Spleen (tissue), 11 donors: ENCODE results near the gene GXYLT2. TPM values are rescaled to one million over a fixed set of nuclear protein-coding genes. Genes with fewer than 3 reads are reported as not detected.
A peak's percentile ranks its signal among the peaks of the same experiment; 100 is the strongest.

ENCODE experiments used
- DNase-seq: peaks from one replicate; pipeline ENCODE4 v3.0.0-alpha.2; 2020
- H3K27ac ChIP-seq, 8 donors: fragments of 200-600 bp; sonication (generic) in 7 of 8; 1 replicate in 4 of 8; 2 replicates in 4 of 8; pipeline versions ENCODE4 v1.5.0 to v1.8.0; 2016 to 2021; ENCODE audit warnings: inconsistent platforms in 4 of 8, mild to moderate bottlenecking in 4 of 8, moderate library complexity in 1 of 8
- H3K27me3 ChIP-seq, 7 donors: fragments of 200-600 bp; sonication (generic) in 6 of 7; replicated peaks in 1 of 7; 1 replicate in 4 of 7; 2 replicates in 3 of 7; pipeline versions ENCODE4 v1.5.0 to v1.8.0; 2016 to 2021; ENCODE audit warnings: inconsistent platforms in 3 of 7, mild to moderate bottlenecking in 1 of 7
- H3K36me3 ChIP-seq, 6 donors: fragments of 200-600 bp; sonication (generic) in 5 of 6; 1 replicate in 4 of 6; 2 replicates in 2 of 6; pipeline versions ENCODE4 v1.5.0 to v1.8.0; 2016 to 2021; ENCODE audit warnings: inconsistent platforms in 2 of 6
- H3K4me1 ChIP-seq, 6 donors: fragments of 200-600 bp; sonication (generic) in 5 of 6; 1 replicate in 3 of 6; 2 replicates in 3 of 6; pipeline versions ENCODE4 v1.5.0 to v1.8.0; 2016 to 2021; ENCODE audit warnings: inconsistent platforms in 3 of 6
- H3K4me3 ChIP-seq, 8 donors: fragments of 200-600 bp; sonication (generic) in 7 of 8; 1 replicate in 4 of 8; 2 replicates in 4 of 8; pipeline versions ENCODE4 v1.5.0 to v1.8.0; 2016 to 2021; ENCODE audit warnings: inconsistent platforms in 4 of 8, mild to moderate bottlenecking in 4 of 8, moderate library complexity in 2 of 8
- H3K9me3 ChIP-seq, 8 donors: fragments of 200-600 bp; sonication (generic) in 7 of 8; 1 replicate in 4 of 8; 2 replicates in 4 of 8; pipeline versions ENCODE4 v1.5.0 to v1.8.0; 2016 to 2021; ENCODE audit warnings: inconsistent platforms in 4 of 8
- POLR2A ChIP-seq, 3 donors: fragments of 450-650 bp; IDR thresholded peaks; one replicate each; pipeline ENCODE4 v1.5.1; 2017; ENCODE audit warnings: antibody characterized with exemption in 3 of 3, mild to moderate bottlenecking in 1 of 3
- POLR2AphosphoS5 ChIP-seq, 3 donors: sonication (generic); formaldehyde crosslinking; IDR thresholded peaks; one replicate each; pipeline ENCODE4 v1.5.1; 2017; ENCODE audit warnings: antibody characterized with exemption in 3 of 3
- WGBS, 5 donors: extraction: QIAGEN DNeasy Blood & Tissue Kit in 3 of 5; methylation state at CpG; one replicate each; pipeline versions ENCODE4 v1.1.5 to v1.1.7; 2013 to 2018; 5-methylcytosine and 5-hydroxymethylcytosine counted together
- intact Hi-C: fragments of 100-400 bp; cut with DNase I; formaldehyde crosslinking; loops from one replicate; pipeline ENCODE4 v1.15.0; 2023; ENCODE audit warnings: low total_unique reads
- polyA plus RNA-seq, 3 donors: library from polyadenylated mRNA; stranded (reverse); fragments of 200-250 nt; gene quantifications; one replicate each; pipeline ENCODE4 v1.2.1, GENCODE V29; 2013
- total RNA-seq, 7 donors: library from RNA; depleted of rRNA in 3 of 7; stranded (reverse); fragments of >200 nt in 3 of 7; fragmentation: NEBNext Ultra II Directional in 4 of 7; extraction: Animal tissue kit (Norgen Biotek cat#: 25700) in 4 of 7; gene quantifications; one replicate each; pipeline versions ENCODE4 v1.1.0 to v1.2.1, GENCODE V29; 2016 to 2021
- TF ChIP-seq, protein P1 (sequence below), 11 experiments: fragments of 200-600 bp in 7 of 11; fragments of 450-650 bp in 4 of 11; sonication (generic) in 4 of 11; IDR thresholded peaks in 8 of 11; conservative IDR thresholded peaks in 3 of 11; 1 replicate in 7 of 11; 2 replicates in 4 of 11; pipeline versions ENCODE4 v1.4.0 to v1.8.0; 2016 to 2021; ENCODE audit warnings: antibody characterized with exemption in 11 of 11, inconsistent platforms in 4 of 11, mild to moderate bottlenecking in 1 of 11
- donor health status: healthy with polysubstance abuse.
- donor health status: DM: no; HTN: no; CAD: no; lungs with moderate emphysema.
- donor health status: DM: no; HTN: no; CAD: no.
- donor health status: Bipolar disorder and iron deficiency.
- donor health status: healthy.
- donor health status: DM: no; HTN: no; CAD: no.
- donor health status: DM: yes; HTN: yes; CAD: no.

The GXYLT2 gene
- total and polyA plus RNA-seq, 10 donors = 0.26 to 4.6 (median 1.1) TPM

DNA sequence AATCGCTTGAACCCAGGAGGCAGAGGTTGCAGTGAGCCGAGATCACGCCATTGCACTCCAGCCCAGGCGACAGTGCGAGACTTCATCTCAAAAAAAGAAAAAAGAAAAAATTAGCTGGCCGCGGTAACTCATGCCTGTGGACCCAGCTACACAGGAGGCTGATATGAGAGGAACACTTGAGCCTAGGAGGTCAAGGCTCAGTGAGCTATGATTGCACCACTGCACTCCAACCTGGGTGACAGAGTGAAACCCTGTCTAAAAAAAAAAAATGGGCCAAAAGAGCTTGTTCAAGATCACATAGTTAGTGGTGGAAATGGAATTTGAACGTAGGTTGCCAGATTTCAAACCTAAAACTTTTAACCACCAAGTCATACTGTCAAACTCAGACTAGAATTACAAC lies 62.5 kb downstream of the GXYLT2 start:
- no peak overlapping the region for H3K27ac ChIP-seq
- H3K9me3 ChIP-seq = no peaks in the 10 kb centered on the region
- DNase-seq = no peak
- H3K27me3 ChIP-seq = no peaks in the 10 kb centered on the region
- TF ChIP-seq POLR2AphosphoS5 (IDR thresholded peaks at IDR 0.05) (no peak), POLR2A (IDR thresholded peaks at IDR 0.05) (no peak)
- TF ChIP-seq, protein P1, sequence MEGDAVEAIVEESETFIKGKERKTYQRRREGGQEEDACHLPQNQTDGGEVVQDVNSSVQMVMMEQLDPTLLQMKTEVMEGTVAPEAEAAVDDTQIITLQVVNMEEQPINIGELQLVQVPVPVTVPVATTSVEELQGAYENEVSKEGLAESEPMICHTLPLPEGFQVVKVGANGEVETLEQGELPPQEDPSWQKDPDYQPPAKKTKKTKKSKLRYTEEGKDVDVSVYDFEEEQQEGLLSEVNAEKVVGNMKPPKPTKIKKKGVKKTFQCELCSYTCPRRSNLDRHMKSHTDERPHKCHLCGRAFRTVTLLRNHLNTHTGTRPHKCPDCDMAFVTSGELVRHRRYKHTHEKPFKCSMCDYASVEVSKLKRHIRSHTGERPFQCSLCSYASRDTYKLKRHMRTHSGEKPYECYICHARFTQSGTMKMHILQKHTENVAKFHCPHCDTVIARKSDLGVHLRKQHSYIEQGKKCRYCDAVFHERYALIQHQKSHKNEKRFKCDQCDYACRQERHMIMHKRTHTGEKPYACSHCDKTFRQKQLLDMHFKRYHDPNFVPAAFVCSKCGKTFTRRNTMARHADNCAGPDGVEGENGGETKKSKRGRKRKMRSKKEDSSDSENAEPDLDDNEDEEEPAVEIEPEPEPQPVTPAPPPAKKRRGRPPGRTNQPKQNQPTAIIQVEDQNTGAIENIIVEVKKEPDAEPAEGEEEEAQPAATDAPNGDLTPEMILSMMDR (IDR thresholded peaks at IDR 0.05 in 8 of 11, conservative IDR thresholded peaks at IDR 0.05 in 3 of 11) = no peak
- WGBS, 5 donors = 77 to 93% (median 86%) methylated on average over 8 of the region's 8 CpGs
- H3K4me1 ChIP-seq = peaks cover 0 to 3% (median 0%) of the 10 kb centered on the region in 6 donors
- intact Hi-C loops = no loop called here
- H3K4me3 ChIP-seq = no peak overlapping the region
- H3K36me3 ChIP-seq = no peaks in the 10 kb centered on the region

- TF ChIP-seq POLR2A (IDR thresholded peaks at IDR 0.05) = no peak
- TF ChIP-seq, protein P1 (IDR thresholded peaks at IDR 0.05 in 8 of 11, conservative IDR thresholded peaks at IDR 0.05 in 3 of 11) = no peak
- TF ChIP-seq POLR2AphosphoS5 (IDR thresholded peaks at IDR 0.05) = no peak
- Histone ChIP-seq H3K27ac (no peak overlapping the region), H3K9me3 (no peaks in the 10 kb centered on the region), H3K36me3 (no peaks in the 10 kb centered on the region), H3K27me3 (no peaks in the 10 kb centered on the region), H3K4me1 (peaks cover 0 to under 1% (median 0%) of the 10 kb centered on the region in 6 donors), H3K4me3 (no peak overlapping the region)
- intact Hi-C loops = no loop called here
- no peak for DNase-seq
- 80 to 92% (median 87%) methylated on average over 4 of the region's 4 CpGs for WGBS, 5 donors
Observed at GRCh38 chr3:72950801-72951200, 63.0 kb downstream of the GXYLT2 start.

GRCh38 chr3:72951259-72951722 lies 63.4 kb downstream of the GXYLT2 start:
- intact Hi-C loops = no loop called here
- TF ChIP-seq POLR2AphosphoS5 (IDR thresholded peaks at IDR 0.05) (no peak), POLR2A (IDR thresholded peaks at IDR 0.05) (no peak)
- TF ChIP-seq, protein P1 (IDR thresholded peaks at IDR 0.05 in 8 of 11, conservative IDR thresholded peaks at IDR 0.05 in 3 of 11) = no peak
- no peak overlapping the region for H3K4me3 ChIP-seq
- no peaks in the 10 kb centered on the region for H3K36me3 ChIP-seq
- no peaks in the 10 kb centered on the region for H3K9me3 ChIP-seq
- H3K27ac ChIP-seq = no peak overlapping the region
- H3K4me1 ChIP-seq = no peaks in the 10 kb centered on the region
- no peaks in the 10 kb centered on the region for H3K27me3 ChIP-seq
- WGBS, 5 donors = 43 to 67% (median 51%) methylated on average over 6 of the region's 6 CpGs
- no peak for DNase-seq

GRCh38 chr3:72953325-72953956 lies 65.6 kb downstream of the GXYLT2 start:
- H3K27me3 ChIP-seq = no peaks in the 10 kb centered on the region

More at GRCh38 chr3:72953325-72953956, 65.6 kb downstream of the GXYLT2 start:
- Histone ChIP-seq H3K36me3 (no peaks in the 10 kb centered on the region), H3K27ac (peak overlapping the region in 2 of 8 donors; percentile 53 to 69), H3K9me3 (no peaks in the 10 kb centered on the region), H3K4me3 (no peak overlapping the region), H3K4me1 (no peaks in the 10 kb centered on the region)
- no peak for TF ChIP-seq POLR2AphosphoS5 (IDR thresholded peaks at IDR 0.05)
- no peak for TF ChIP-seq POLR2A (IDR thresholded peaks at IDR 0.05)
- TF ChIP-seq, protein P1 (IDR thresholded peaks at IDR 0.05 in 8 of 11, conservative IDR thresholded peaks at IDR 0.05 in 3 of 11) = no peak
- 68 to 87% (median 80%) methylated on average over 7 of the region's 7 CpGs for WGBS, 5 donors
- DNase-seq = no peak
- intact Hi-C loops = no loop called here
